HepG2 (cell line): ENCODE data around the gene URB1.

ENCODE experiments used
- MYC ChIP-seq: sonication (generic); formaldehyde crosslinking; IDR thresholded peaks from 2 replicates; pipeline ENCODE4 v1.9.0; 2021; ENCODE audit warnings: missing genetic modification reagents, borderline replicate concordance
- POLR2A ChIP-seq, 2 experiments: IDR thresholded peaks; 2 replicates each; pipeline ENCODE4 v1.6.1; 2011; ENCODE audit warnings: low read depth in 2 of 2, low read length in 2 of 2, mild to moderate bottlenecking in 1 of 2, moderate library complexity in 1 of 2; ENCODE audit not compliant: insufficient read depth in 1 of 2
- RXRB ChIP-seq: IDR thresholded peaks from 2 replicates; pipeline ENCODE4 v1.6.1; 2016; ENCODE audit warnings: borderline replicate concordance, missing genetic modification reagents, missing compliant biosample characterization
- TAF1 ChIP-seq: sonication (generic); formaldehyde crosslinking; IDR thresholded peaks from 2 replicates; pipeline ENCODE4 v1.4.0; 2020; ENCODE audit warnings: missing genetic modification reagents
- USF2 ChIP-seq, 2 experiments: sonication (generic) in 1 of 2; formaldehyde crosslinking in 1 of 2; IDR thresholded peaks; 2 replicates each; pipeline versions ENCODE4 v1.5.1 to v1.6.1; 2011 to 2020; ENCODE audit warnings: borderline replicate concordance in 1 of 2, low read depth in 1 of 2, low read length in 1 of 2, mild to moderate bottlenecking in 1 of 2, missing genetic modification reagents in 1 of 2, moderate library complexity in 1 of 2
- ZNF292 ChIP-seq: sonication (generic); formaldehyde crosslinking; IDR thresholded peaks from 2 replicates; pipeline ENCODE4 v1.8.1; 2022; ENCODE audit warnings: mild to moderate bottlenecking, low read depth, missing genetic modification reagents, borderline replicate concordance
- ZNF788 ChIP-seq: sonication (generic); formaldehyde crosslinking; IDR thresholded peaks from 2 replicates; pipeline ENCODE4 v1.5.0; 2020; ENCODE audit warnings: mild to moderate bottlenecking, missing genetic modification reagents, borderline replicate concordance
- ZSCAN21 ChIP-seq: sonication (generic); formaldehyde crosslinking; IDR thresholded peaks from 2 replicates; pipeline ENCODE4 v1.8.0; 2022; ENCODE audit warnings: mild to moderate bottlenecking, missing genetic modification reagents, moderate library complexity, borderline replicate concordance

- no peak for TF ChIP-seq USF2 (IDR thresholded peaks at IDR 0.05; ENCODE audit: low read depth, low read length)
- TF ChIP-seq USF2 (CRISPR knock-in tag; IDR thresholded peaks at IDR 0.05; ENCODE audit: borderline replicate concordance), result no peak
- no peak for TF ChIP-seq MYC (CRISPR knock-in tag)
- no peak for TF ChIP-seq TAF1
- TF ChIP-seq ZSCAN21 (CRISPR knock-in tag), result no peak
- TF ChIP-seq ZNF292 (CRISPR knock-in tag), result no peak
- no peak for TF ChIP-seq POLR2A (IDR thresholded peaks at IDR 0.05; ENCODE audit: insufficient read depth in 1 of 2, low read depth in 2 of 2, low read length in 2 of 2)
- no peak for TF ChIP-seq RXRB (CRISPR knock-in tag)
- no peak for TF ChIP-seq ZNF788
Measured at GRCh38 chr21:32410291-32410690, 17.5 kb upstream of the URB1 start.
